ENCODE measurements around the gene AMN1.
"Not testable (repeated sequence)": the region's sequence is repeated elsewhere in the genome, so short reads cannot be mapped to it uniquely, and the experiment has no call there.

The AMN1 gene

GRCh38 chr12:31672521-31672920, 56.3 kb downstream of the AMN1 start:
- no peak for DNase-seq

- not testable (repeated sequence) for DNase-seq
These were observed 59.2 kb downstream of the AMN1 start for GRCh38 chr12:31669582-31669981.

- no peak for DNase-seq
These were observed 59.8 kb downstream of the AMN1 start for GRCh38 chr12:31669020-31669419.

- DNase-seq = no peak
These were observed 64.8 kb downstream of the AMN1 start for GRCh38 chr12:31664038-31664437.

GRCh38 chr12:31663576-31663975, 65.2 kb downstream of the AMN1 start:
- no peak for DNase-seq

GRCh38 chr12:31662176-31662849, 66.5 kb downstream of the AMN1 start:
- DNase-seq = no peak

- DNase-seq = peak; percentile 83
These were observed 69.5 kb downstream of the AMN1 start, which contains the start of gene ETFBKMT for GRCh38 chr12:31659087-31659942. Gene ETFBKMT, plus strand, starts transcription at chr12:31659688. Its CDS starts 2,266 bp downstream, at chr12:31661954.

- DNase-seq = no peak
These were observed 70.2 kb downstream of the AMN1 start for GRCh38 chr12:31658471-31659086.

- no peak for DNase-seq
These were observed 73.0 kb downstream of the AMN1 start for GRCh38 chr12:31655792-31656191.

- DNase-seq = no peak
These were observed 73.6 kb downstream of the AMN1 start for GRCh38 chr12:31655208-31655607.

- DNase-seq = no peak
These were observed 76.8 kb downstream of the AMN1 start for GRCh38 chr12:31651893-31652521.

GRCh38 chr12:31650918-31651317, 77.9 kb downstream of the AMN1 start:
- DNase-seq = no peak

GRCh38 chr12:31647086-31647491, 81.7 kb downstream of the AMN1 start:
- DNase-seq = no peak

GRCh38 chr12:31645924-31646323, 82.9 kb downstream of the AMN1 start:
- DNase-seq = no peak

GRCh38 chr12:31644536-31644935, 84.3 kb downstream of the AMN1 start:
- no peak for DNase-seq

- DNase-seq = no peak
These were observed 87.2 kb downstream of the AMN1 start for GRCh38 chr12:31641509-31642090.

- no peak for DNase-seq
These were observed 94.2 kb downstream of the AMN1 start for GRCh38 chr12:31634620-31635019.

- DNase-seq = no peak
These were observed 95.4 kb downstream of the AMN1 start for GRCh38 chr12:31633464-31633863.

- no peak for DNase-seq
These were observed 97.0 kb downstream of the AMN1 start for GRCh38 chr12:31631809-31632208.

GRCh38 chr12:31631023-31631724, 97.6 kb downstream of the AMN1 start:
- DNase-seq = no peak

GRCh38 chr12:31629756-31630732, 98.8 kb downstream of the AMN1 start:
- peak; percentile 60 for DNase-seq
